K562 (cell line): Measurements from ENCODE around the gene PTGIR. TPM values are rescaled to one million over a fixed set of nuclear protein-coding genes. Genes with fewer than 3 reads are reported as not detected.

ENCODE experiments used
- ATAC-seq: fragments of 200-7000 bp; cut with Tn5 transposase; 3 replicates; pipeline ENCODE4 v1.9.1; 2020; ENCODE audit warnings: moderate library complexity
- BruUV-seq: library from RNA; stranded (reverse); fragments of 400-500 nt; replicated peaks from 2 replicates; lab custom pipeline; 2021; lab: Mats Ljungman, UMichigan
- CTCF ChIA-PET: fragments of 300-600 bp; formaldehyde crosslinking; extraction: SDS; loops from one replicate; lab custom pipeline; 2021; ENCODE audit warnings: low intra/inter-chr PET ratio; lab: Yijun Ruan, JAX
- POLR2A ChIA-PET: fragments of 300-600, 350-650 bp; sonication (Branson Sonifier 250); formaldehyde crosslinking; extraction: SDS; loops from one replicate; lab custom pipeline; 2021; ENCODE audit warnings: antibody characterized with exemption, inconsistent platforms; lab: Yijun Ruan, JAX
- DNase-seq, 4 experiments: peaks; one replicate each; pipeline versions ENCODE4 v3.0.0 to v3.0.0-alpha.2; 2011 to 2018; ENCODE audit warnings: low spot score in 3 of 4, mixed read lengths in 3 of 4; ENCODE audit errors: extremely low read depth in 1 of 4
- FAIRE-seq: peaks from 2 replicates; lab custom pipeline; 2011; peaks lifted over from hg19 to GRCh38; lab: Jason Lieb, UNC
- H2AFZ ChIP-seq: 2 replicates; pipeline ENCODE4 v1.6.0; 2011; ENCODE audit warnings: low read depth, low read length, control low read depth, inconsistent platforms
- H3K27ac ChIP-seq: fragments of 200-600 bp; 3 replicates; pipeline ENCODE4 v1.8.0; 2011; ENCODE audit warnings: low read depth, mild to moderate bottlenecking, control low read depth, inconsistent platforms, low read length, moderate library complexity, mixed read lengths; ENCODE audit errors: extremely low read depth
- H3K27me3 ChIP-seq, 2 experiments: fragments of 300-600 bp in 1 of 2; 2 replicates in 1 of 2; 3 replicates in 1 of 2; pipeline versions ENCODE4 v1.6.0 to v1.8.0; 2011; ENCODE audit warnings: inconsistent platforms in 2 of 2, low read length in 2 of 2, mild to moderate bottlenecking in 1 of 2, mixed read lengths in 1 of 2, moderate library complexity in 1 of 2; ENCODE audit not compliant: control insufficient read depth in 2 of 2, insufficient read depth in 2 of 2
- H3K36me3 ChIP-seq: fragments of 300-600 bp; 3 replicates; pipeline ENCODE4 v1.8.0; 2011; ENCODE audit warnings: mild to moderate bottlenecking, low read length, inconsistent platforms; ENCODE audit not compliant: control insufficient read depth, insufficient read depth
- H3K4me1 ChIP-seq, 2 experiments: fragments of 200-600 bp in 1 of 2; replicated peaks in 1 of 2; 2 replicates in 1 of 2; 3 replicates in 1 of 2; pipeline versions ENCODE4 v1.5.1 to v1.8.0; 2011; ENCODE audit warnings: inconsistent platforms in 2 of 2, low read length in 2 of 2, mild to moderate bottlenecking in 1 of 2, mixed read lengths in 1 of 2, moderate library complexity in 1 of 2; ENCODE audit not compliant: control insufficient read depth in 2 of 2, insufficient read depth in 2 of 2
- H3K4me2 ChIP-seq: 2 replicates; pipeline ENCODE4 v1.6.1; 2011; ENCODE audit warnings: low read length, control low read depth, inconsistent platforms, mixed read lengths; ENCODE audit not compliant: insufficient read depth
- H3K4me3 ChIP-seq: fragments of 200-600 bp; sonication (generic), shearing (Covaris generic); 2 replicates; pipeline ENCODE4 v1.5.1; 2016; ENCODE audit warnings: control low read depth, inconsistent platforms
- H3K79me2 ChIP-seq: fragments of 200-600 bp; 3 replicates; pipeline ENCODE4 v1.8.0; 2011; ENCODE audit warnings: low read length, inconsistent platforms; ENCODE audit not compliant: control insufficient read depth, insufficient read depth
- H3K9ac ChIP-seq, 2 experiments: 2 replicates each; pipeline versions ENCODE4 v1.6.0 to v1.6.1; 2011; ENCODE audit warnings: low read depth in 2 of 2, low read length in 2 of 2, control low read depth in 1 of 2, inconsistent platforms in 1 of 2, mild to moderate bottlenecking in 1 of 2, mixed read lengths in 1 of 2; ENCODE audit not compliant: insufficient read depth in 1 of 2
- H3K9me1 ChIP-seq: one replicate; pipeline ENCODE4 v1.6.0; 2011; ENCODE audit warnings: inconsistent platforms, mild to moderate bottlenecking, low read length, moderate library complexity; ENCODE audit not compliant: control insufficient read depth, insufficient read depth
- H3K9me3 ChIP-seq: replicated peaks from 2 replicates; pipeline ENCODE4 v1.5.1; 2011; ENCODE audit warnings: low read depth, low read length, inconsistent platforms; ENCODE audit not compliant: control insufficient read depth, insufficient read depth
- H4K20me1 ChIP-seq: replicated peaks from 2 replicates; pipeline ENCODE4 v1.6.1; 2011; ENCODE audit warnings: low read length, inconsistent platforms, mixed read lengths; ENCODE audit not compliant: control insufficient read depth, insufficient read depth
- LARP7 ChIP-seq: fragments of 450-650 bp; IDR thresholded peaks from 2 replicates; pipeline ENCODE4 v1.6.1; 2016
- ZBTB8A ChIP-seq: fragments of 450-650 bp; IDR thresholded peaks from 2 replicates; pipeline ENCODE4 v1.6.1; 2018; ENCODE audit warnings: mild to moderate bottlenecking, moderate library complexity; ENCODE audit not compliant: partially characterized antibody
- ZKSCAN8 ChIP-seq: fragments of 200-800 bp; sonication (Bioruptor generic); IDR thresholded peaks from 2 replicates; pipeline ENCODE4 v1.6.1; 2016; ENCODE audit warnings: missing genetic modification characterization, missing compliant biosample characterization
- ZNF589 ChIP-seq: fragments of 200-800 bp; sonication (Bioruptor generic); IDR thresholded peaks from 2 replicates; pipeline ENCODE4 v1.6.1; 2016; ENCODE audit warnings: low read depth, missing genetic modification characterization, missing compliant biosample characterization
- WGBS: fragments of 100-300 bp; shearing (Covaris generic); methylation state at CpG from one replicate; pipeline ENCODE4 v1.1.6; 2016; ENCODE audit warnings: low coverage, mixed read lengths; ENCODE audit not compliant: insufficient coverage; ENCODE audit errors: missing lambda C conversion rate; 5-methylcytosine and 5-hydroxymethylcytosine counted together
- in situ Hi-C: fragments of 300-500 bp; cut with MboI; formaldehyde crosslinking; loops from 4 replicates; pipeline ENCODE4 v1.15.0; 2018; ENCODE audit warnings: inconsistent platforms, mixed read lengths
- intact Hi-C: fragments of 100-400 bp; cut with micrococcal nuclease; formaldehyde crosslinking; loops from 2 replicates; pipeline ENCODE4 v1.14.2; 2022
- polyA plus RNA-seq, 8 experiments: library from polyadenylated mRNA; depleted of rRNA in 4 of 8; stranded (reverse) in 5 of 8; unstranded in 3 of 8; fragments of >200 nt; fragmentation: Nextera tagmentation in 2 of 8; fragmentation: Illumina TruSeq in 1 of 8; extraction: Ambion mirVana in 2 of 8; extraction: Trizol in 1 of 8; gene quantifications; 2 replicates each; pipeline versions ENCODE4 v1.2.1 to v1.2.3, GENCODE V29; 2011 to 2014; ENCODE audit warnings: inconsistent platforms in 1 of 8, missing spikeins in 1 of 8
- total RNA-seq, 7 experiments: library from RNA; depleted of rRNA in 6 of 7; stranded (reverse); fragments of >200 nt in 6 of 7; fragmentation: Illumina TruSeq in 2 of 7; extraction: Trizol in 2 of 7; gene quantifications; 2 replicates each; pipeline versions ENCODE4 v1.2.1 to v1.2.3, GENCODE V29; 2011 to 2021; ENCODE audit warnings: low replicate concordance in 1 of 7
- TF ChIP-seq, protein P1 (sequence below), 2 experiments: fragments of 250-450 bp in 1 of 2; fragments of 450-650 bp in 1 of 2; sonication (Bioruptor Pico) in 1 of 2; IDR thresholded peaks; 2 replicates each; pipeline versions ENCODE4 v1.6.1 to v1.8.0; 2016 to 2021; ENCODE audit warnings: mild to moderate bottlenecking in 2 of 2, moderate library complexity in 2 of 2, missing compliant biosample characterization in 1 of 2, missing genetic modification characterization in 1 of 2
- TF ChIP-seq, protein P2 (sequence below): sonication (generic); formaldehyde crosslinking; IDR thresholded peaks from 2 replicates; pipeline ENCODE4 v1.5.0; 2020; ENCODE audit warnings: missing genetic modification reagents
- TF ChIP-seq, protein P3 (sequence below): fragments of 450-650 bp; IDR thresholded peaks from 2 replicates; pipeline ENCODE4 v1.6.1; 2016; ENCODE audit warnings: mild to moderate bottlenecking, moderate library complexity

PTGIR gene
- total and polyA plus RNA-seq, 9 of the 15 experiments (the other 6 are each of a cell fraction or from before 2014, with no cell fraction given) = 0.11 to 3.4 (median 1.1) TPM; not detected in 1

DNA sequence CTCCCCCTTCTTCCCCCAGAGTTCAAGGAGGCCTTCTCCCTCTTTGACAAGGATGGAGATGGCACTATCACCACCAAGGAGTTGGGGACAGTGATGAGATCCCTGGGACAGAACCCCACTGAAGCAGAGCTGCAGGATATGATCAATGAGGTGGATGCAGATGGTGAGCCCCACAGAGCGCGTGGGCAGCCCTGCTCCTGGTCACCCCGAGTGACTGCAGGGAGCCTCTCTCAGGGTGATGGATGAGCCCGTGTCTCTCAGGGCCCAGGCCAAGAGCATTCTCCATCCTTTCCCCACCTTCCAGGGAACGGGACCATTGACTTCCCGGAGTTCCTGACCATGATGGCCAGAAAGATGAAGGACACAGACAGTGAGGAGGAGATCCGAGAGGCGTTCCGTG is 16.7 kb downstream of the PTGIR start:
- Histone ChIP-seq H3K36me3 (peaks cover 72% of the 10 kb centered on the region; the same call in 2 of the 3 replicates), H3K79me2 (peaks cover 29% of the 10 kb centered on the region), H3K9me1 (no peaks in the 10 kb centered on the region), H3K9me3 (no peaks in the 10 kb centered on the region), H3K4me1 (peaks cover 6 to 30% of the 10 kb centered on the region in 2 experiments; a peak in 4 of 5 replicates), H3K9ac (no peak overlapping the region), H3K4me2 (no peak overlapping the region), H2AFZ (no peak overlapping the region), H3K4me3 (no peak overlapping the region), H4K20me1 (peaks cover 32% of the 10 kb centered on the region), H3K27ac (no peak overlapping the region), H3K27me3 (no peaks in the 10 kb centered on the region)
- no TSS peak for BruUV-seq
- DNase-seq (peak in 1 of 4 experiments; percentile 26), FAIRE-seq (no peak), ATAC-seq (no peak)
- ChIA-PET POLR2A (interaction anchor here (0.8 to 1.0 kb wide), 3 partner anchors 18 to 159 kb away, joined by 3 to 6 read pairs (median 6); no protein-coding TSS in a partner anchor), CTCF (no interaction called here)
- intact Hi-C loops = no loop called here
- in situ Hi-C loops = no loop called here
- 91% methylated on average over 7 of the region's 9 CpGs for WGBS
- TF ChIP-seq, protein P1, sequence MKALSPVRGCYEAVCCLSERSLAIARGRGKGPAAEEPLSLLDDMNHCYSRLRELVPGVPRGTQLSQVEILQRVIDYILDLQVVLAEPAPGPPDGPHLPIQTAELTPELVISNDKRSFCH (CRISPR knock-in tag; IDR thresholded peaks at IDR 0.05) = no peak
- TF ChIP-seq, protein P1 (tag; IDR thresholded peaks at IDR 0.05) = no peak
- no peak for TF ChIP-seq LARP7
- TF ChIP-seq ZNF589 (CRISPR knock-in tag) = no peak
- no peak for TF ChIP-seq ZKSCAN8
- TF ChIP-seq ZBTB8A = no peak
- TF ChIP-seq, protein P2, sequence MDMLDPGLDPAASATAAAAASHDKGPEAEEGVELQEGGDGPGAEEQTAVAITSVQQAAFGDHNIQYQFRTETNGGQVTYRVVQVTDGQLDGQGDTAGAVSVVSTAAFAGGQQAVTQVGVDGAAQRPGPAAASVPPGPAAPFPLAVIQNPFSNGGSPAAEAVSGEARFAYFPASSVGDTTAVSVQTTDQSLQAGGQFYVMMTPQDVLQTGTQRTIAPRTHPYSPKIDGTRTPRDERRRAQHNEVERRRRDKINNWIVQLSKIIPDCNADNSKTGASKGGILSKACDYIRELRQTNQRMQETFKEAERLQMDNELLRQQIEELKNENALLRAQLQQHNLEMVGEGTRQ (CRISPR knock-in tag) = no peak
- TF ChIP-seq, protein P3, sequence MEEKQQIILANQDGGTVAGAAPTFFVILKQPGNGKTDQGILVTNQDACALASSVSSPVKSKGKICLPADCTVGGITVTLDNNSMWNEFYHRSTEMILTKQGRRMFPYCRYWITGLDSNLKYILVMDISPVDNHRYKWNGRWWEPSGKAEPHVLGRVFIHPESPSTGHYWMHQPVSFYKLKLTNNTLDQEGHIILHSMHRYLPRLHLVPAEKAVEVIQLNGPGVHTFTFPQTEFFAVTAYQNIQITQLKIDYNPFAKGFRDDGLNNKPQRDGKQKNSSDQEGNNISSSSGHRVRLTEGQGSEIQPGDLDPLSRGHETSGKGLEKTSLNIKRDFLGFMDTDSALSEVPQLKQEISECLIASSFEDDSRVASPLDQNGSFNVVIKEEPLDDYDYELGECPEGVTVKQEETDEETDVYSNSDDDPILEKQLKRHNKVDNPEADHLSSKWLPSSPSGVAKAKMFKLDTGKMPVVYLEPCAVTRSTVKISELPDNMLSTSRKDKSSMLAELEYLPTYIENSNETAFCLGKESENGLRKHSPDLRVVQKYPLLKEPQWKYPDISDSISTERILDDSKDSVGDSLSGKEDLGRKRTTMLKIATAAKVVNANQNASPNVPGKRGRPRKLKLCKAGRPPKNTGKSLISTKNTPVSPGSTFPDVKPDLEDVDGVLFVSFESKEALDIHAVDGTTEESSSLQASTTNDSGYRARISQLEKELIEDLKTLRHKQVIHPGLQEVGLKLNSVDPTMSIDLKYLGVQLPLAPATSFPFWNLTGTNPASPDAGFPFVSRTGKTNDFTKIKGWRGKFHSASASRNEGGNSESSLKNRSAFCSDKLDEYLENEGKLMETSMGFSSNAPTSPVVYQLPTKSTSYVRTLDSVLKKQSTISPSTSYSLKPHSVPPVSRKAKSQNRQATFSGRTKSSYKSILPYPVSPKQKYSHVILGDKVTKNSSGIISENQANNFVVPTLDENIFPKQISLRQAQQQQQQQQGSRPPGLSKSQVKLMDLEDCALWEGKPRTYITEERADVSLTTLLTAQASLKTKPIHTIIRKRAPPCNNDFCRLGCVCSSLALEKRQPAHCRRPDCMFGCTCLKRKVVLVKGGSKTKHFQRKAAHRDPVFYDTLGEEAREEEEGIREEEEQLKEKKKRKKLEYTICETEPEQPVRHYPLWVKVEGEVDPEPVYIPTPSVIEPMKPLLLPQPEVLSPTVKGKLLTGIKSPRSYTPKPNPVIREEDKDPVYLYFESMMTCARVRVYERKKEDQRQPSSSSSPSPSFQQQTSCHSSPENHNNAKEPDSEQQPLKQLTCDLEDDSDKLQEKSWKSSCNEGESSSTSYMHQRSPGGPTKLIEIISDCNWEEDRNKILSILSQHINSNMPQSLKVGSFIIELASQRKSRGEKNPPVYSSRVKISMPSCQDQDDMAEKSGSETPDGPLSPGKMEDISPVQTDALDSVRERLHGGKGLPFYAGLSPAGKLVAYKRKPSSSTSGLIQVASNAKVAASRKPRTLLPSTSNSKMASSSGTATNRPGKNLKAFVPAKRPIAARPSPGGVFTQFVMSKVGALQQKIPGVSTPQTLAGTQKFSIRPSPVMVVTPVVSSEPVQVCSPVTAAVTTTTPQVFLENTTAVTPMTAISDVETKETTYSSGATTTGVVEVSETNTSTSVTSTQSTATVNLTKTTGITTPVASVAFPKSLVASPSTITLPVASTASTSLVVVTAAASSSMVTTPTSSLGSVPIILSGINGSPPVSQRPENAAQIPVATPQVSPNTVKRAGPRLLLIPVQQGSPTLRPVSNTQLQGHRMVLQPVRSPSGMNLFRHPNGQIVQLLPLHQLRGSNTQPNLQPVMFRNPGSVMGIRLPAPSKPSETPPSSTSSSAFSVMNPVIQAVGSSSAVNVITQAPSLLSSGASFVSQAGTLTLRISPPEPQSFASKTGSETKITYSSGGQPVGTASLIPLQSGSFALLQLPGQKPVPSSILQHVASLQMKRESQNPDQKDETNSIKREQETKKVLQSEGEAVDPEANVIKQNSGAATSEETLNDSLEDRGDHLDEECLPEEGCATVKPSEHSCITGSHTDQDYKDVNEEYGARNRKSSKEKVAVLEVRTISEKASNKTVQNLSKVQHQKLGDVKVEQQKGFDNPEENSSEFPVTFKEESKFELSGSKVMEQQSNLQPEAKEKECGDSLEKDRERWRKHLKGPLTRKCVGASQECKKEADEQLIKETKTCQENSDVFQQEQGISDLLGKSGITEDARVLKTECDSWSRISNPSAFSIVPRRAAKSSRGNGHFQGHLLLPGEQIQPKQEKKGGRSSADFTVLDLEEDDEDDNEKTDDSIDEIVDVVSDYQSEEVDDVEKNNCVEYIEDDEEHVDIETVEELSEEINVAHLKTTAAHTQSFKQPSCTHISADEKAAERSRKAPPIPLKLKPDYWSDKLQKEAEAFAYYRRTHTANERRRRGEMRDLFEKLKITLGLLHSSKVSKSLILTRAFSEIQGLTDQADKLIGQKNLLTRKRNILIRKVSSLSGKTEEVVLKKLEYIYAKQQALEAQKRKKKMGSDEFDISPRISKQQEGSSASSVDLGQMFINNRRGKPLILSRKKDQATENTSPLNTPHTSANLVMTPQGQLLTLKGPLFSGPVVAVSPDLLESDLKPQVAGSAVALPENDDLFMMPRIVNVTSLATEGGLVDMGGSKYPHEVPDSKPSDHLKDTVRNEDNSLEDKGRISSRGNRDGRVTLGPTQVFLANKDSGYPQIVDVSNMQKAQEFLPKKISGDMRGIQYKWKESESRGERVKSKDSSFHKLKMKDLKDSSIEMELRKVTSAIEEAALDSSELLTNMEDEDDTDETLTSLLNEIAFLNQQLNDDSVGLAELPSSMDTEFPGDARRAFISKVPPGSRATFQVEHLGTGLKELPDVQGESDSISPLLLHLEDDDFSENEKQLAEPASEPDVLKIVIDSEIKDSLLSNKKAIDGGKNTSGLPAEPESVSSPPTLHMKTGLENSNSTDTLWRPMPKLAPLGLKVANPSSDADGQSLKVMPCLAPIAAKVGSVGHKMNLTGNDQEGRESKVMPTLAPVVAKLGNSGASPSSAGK = no peak
